Measurements from ENCODE around the gene WSB1. TPM values are rescaled to one million over a fixed set of nuclear protein-coding genes. Genes with fewer than 3 reads are reported as not detected.

Gene WSB1
- total RNA-seq, 1 experiment from 2014 or later: 66.2 TPM

DNA sequence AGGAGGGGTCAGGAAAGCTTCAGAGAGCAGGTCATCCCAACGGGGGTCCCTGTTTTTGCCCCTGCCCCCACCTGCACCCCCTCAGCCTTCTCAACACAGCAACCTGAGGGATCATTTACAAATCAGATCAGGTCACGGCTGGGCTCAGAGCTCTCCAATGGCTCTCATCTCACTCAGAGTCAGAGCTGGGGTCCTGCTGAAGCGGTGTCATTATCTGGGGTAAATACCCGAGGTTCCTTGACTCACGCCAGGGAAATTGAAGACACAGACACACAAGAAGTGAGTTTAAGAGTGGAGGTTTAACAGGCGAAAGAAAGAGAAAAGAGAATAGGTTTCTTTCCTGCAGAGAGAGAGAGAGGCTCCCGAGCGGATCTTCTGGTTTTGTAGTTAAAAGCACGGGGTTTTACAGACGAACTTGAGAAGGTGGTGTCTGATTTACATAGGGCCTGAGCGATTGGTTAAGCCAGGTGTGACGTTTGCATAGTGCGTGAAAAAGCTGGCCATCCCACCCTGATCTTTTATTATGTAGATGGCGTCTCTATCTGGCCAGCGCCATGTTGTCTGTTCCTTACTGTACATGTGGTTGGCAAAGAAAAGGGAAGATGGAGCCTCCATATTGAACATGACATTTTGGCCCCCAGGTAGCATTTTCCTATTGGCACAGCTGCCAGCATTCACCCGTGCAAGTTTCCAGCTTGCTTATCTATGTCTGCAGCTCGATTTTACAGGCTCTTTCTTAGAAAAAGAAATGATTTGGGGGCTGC, 51.4 kb downstream of the WSB1 start:
- CTCF ChIA-PET: no interaction called here
- Histone ChIP-seq H3K9me2 (ENCODE audit: insufficient read depth) (no peaks in the 10 kb centered on the region), H2AFZ (no peak overlapping the region), H3K79me2 (ENCODE audit: low read depth) (no peaks in the 10 kb centered on the region), H3K4me3 (no peak overlapping the region), H3K27ac (no peak overlapping the region), H3K27me3 (ENCODE audit: insufficient read depth, low read depth) (no peaks in the 10 kb centered on the region), H3K9me3 (ENCODE audit: insufficient read depth, low read depth) (no peaks in the 10 kb centered on the region), H3K36me3 (ENCODE audit: low read depth) (no peaks in the 10 kb centered on the region), H3F3A (ENCODE audit: insufficient read depth, low read depth) (0 out of 2 replicates have a peak, but pooled peaks cover under 1% of the 10 kb centered on the region), H3K4me1 (replicated peaks; ENCODE audit: insufficient read depth) (peaks cover 8% of the 10 kb centered on the region), H4K20me1 (ENCODE audit: insufficient read depth) (no peaks in the 10 kb centered on the region), H3K4me2 (no peak overlapping the region)
- TF ChIP-seq EZH2 (IDR thresholded peaks at IDR 0.05; ENCODE audit: low read depth): no peak
- TF ChIP-seq CTCF (conservative IDR thresholded peaks at IDR 0.05): no peak
- POLR2A ChIA-PET (ENCODE audit: unreplicated experiment): no interaction called here
- no peak for DNase-seq
- intact Hi-C loops (cut with micrococcal nuclease; ENCODE audit: unreplicated experiment): no loop called here
- no TSS peak for BruUV-seq (replicated peaks)

DNA sequence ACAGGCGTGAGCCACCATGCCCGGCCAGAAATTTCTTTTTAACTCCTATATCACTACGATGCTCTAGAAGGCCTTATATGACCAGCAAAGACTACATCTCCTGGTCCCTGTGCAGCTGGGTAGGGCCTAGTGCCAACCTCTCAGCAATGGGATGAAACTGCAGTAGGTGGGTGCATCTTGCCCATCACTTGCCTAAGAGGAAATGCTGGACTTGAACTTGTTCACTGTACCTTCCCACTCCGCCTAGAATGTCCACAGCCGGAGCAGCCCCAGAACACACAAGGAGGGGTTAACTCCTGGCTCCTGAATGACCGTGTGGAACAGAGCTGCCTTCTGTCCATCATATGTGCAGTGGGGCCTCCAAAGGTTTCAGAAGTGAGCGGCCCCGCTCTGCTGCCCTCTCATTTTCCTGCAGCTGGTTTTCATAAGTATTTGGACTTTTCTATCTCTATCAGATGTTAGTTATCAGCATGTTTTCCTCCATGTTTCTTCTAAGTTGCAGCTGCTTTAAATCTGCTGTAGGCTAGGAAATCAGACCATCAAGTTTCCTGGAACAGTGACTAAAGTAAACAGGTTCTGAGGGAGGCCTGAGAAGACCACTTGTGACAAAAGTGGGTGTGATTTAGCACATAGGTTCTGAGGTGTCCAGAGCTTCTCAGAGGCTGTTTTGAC, 52.5 kb downstream of the WSB1 start:
- TF ChIP-seq EZH2 (IDR thresholded peaks at IDR 0.05; ENCODE audit: low read depth): no peak
- TF ChIP-seq CTCF (conservative IDR thresholded peaks at IDR 0.05): no peak
- no peaks in the 10 kb centered on the region for H4K20me1 ChIP-seq (ENCODE audit: insufficient read depth)
- ChIA-PET CTCF (no interaction called here), POLR2A (ENCODE audit: unreplicated experiment) (no interaction called here)
- H3K9me2 ChIP-seq (ENCODE audit: insufficient read depth): no peaks in the 10 kb centered on the region
- BruUV-seq (replicated peaks): no TSS peak
- DNase-seq: no peak
- intact Hi-C loops (cut with micrococcal nuclease; ENCODE audit: unreplicated experiment): no loop called here
- H3K4me3 ChIP-seq: no peak overlapping the region
- H2AFZ ChIP-seq: no peak overlapping the region
- no peaks in the 10 kb centered on the region for H3F3A ChIP-seq (ENCODE audit: insufficient read depth, low read depth)
- H3K4me1 ChIP-seq (replicated peaks; ENCODE audit: insufficient read depth): no peaks in the 10 kb centered on the region
- H3K36me3 ChIP-seq (ENCODE audit: low read depth): no peaks in the 10 kb centered on the region
- no peak overlapping the region for H3K4me2 ChIP-seq
- no peaks in the 10 kb centered on the region for H3K9me3 ChIP-seq (ENCODE audit: insufficient read depth, low read depth)
- no peaks in the 10 kb centered on the region for H3K79me2 ChIP-seq (ENCODE audit: low read depth)
- no peaks in the 10 kb centered on the region for H3K27me3 ChIP-seq (ENCODE audit: insufficient read depth, low read depth)
- H3K27ac ChIP-seq: no peak overlapping the region

- CTCF ChIA-PET: no interaction called here
- H3K9me3 ChIP-seq (ENCODE audit: insufficient read depth, low read depth): no peaks in the 10 kb centered on the region
- H3K4me1 ChIP-seq (replicated peaks; ENCODE audit: insufficient read depth): peaks cover 6% of the 10 kb centered on the region; the same call in 1 of the 2 replicates
- no peak for DNase-seq
- POLR2A ChIA-PET (ENCODE audit: unreplicated experiment): no interaction called here
- no peak overlapping the region for H3K27ac ChIP-seq
- H3F3A ChIP-seq (ENCODE audit: insufficient read depth, low read depth): peaks cover 5% of the 10 kb centered on the region; the same call in 1 of the 2 replicates
- no peaks in the 10 kb centered on the region for H3K27me3 ChIP-seq (ENCODE audit: insufficient read depth, low read depth)
- intact Hi-C loops (cut with micrococcal nuclease; ENCODE audit: unreplicated experiment): no loop called here
- peaks cover 11% of the 10 kb centered on the region for H3K79me2 ChIP-seq (ENCODE audit: low read depth)
- no peak overlapping the region for H3K4me2 ChIP-seq
- BruUV-seq (replicated peaks): no TSS peak
- TF ChIP-seq EZH2 (IDR thresholded peaks at IDR 0.05; ENCODE audit: low read depth) (no peak), CTCF (conservative IDR thresholded peaks at IDR 0.05) (no peak)
- H2AFZ ChIP-seq: no peak overlapping the region
- no peaks in the 10 kb centered on the region for H3K9me2 ChIP-seq (ENCODE audit: insufficient read depth)
- H3K4me3 ChIP-seq: no peak overlapping the region
- H4K20me1 ChIP-seq (ENCODE audit: insufficient read depth): no peaks in the 10 kb centered on the region
- H3K36me3 ChIP-seq (ENCODE audit: low read depth): no peaks in the 10 kb centered on the region
Observed at GRCh38 chr17:27348196-27348595, 54.3 kb downstream of the WSB1 start.

Measured in PC-9 (cell line).